GM18870 (cell line): Measurements from ENCODE around the gene FAM236C.
"Not testable (repeated sequence)": the region's sequence is repeated elsewhere in the genome, so short reads cannot be mapped to it uniquely, and the experiment has no call there.

Experiments used
- ATAC-seq: cut with Tn5 transposase; IDR thresholded peaks from one replicate; pipeline ENCODE4 v1.9.1; 2021; ENCODE audit warnings: moderate library complexity; ENCODE audit not compliant: unreplicated experiment

FAM236C gene

GRCh38 chrX:72912315-72912714, at the start of gene FAM236C:
TSS of gene FAM236C (plus strand) at chrX:72912615. CDS start at chrX:72912715, 100 bp downstream.
- ATAC-seq: not testable (repeated sequence)

- not testable (repeated sequence) for ATAC-seq
Measured at GRCh38 chrX:72882898-72883297, 29.5 kb upstream of the FAM236C start.

- not testable (repeated sequence) for ATAC-seq
Measured at GRCh38 chrX:72889740-72890139, 22.7 kb upstream of the FAM236C start.

GRCh38 chrX:72916096-72916495, 3.7 kb downstream of the FAM236C start:
- ATAC-seq: not testable (repeated sequence)

GRCh38 chrX:72932283-72932682, 19.9 kb downstream of the FAM236C start:
- not testable (repeated sequence) for ATAC-seq

GRCh38 chrX:72936455-72936854, 24.0 kb downstream of the FAM236C start:
- not testable (repeated sequence) for ATAC-seq

- ATAC-seq: not testable (repeated sequence)
Measured at GRCh38 chrX:72936882-72937455, 24.6 kb downstream of the FAM236C start.

- ATAC-seq: not testable (repeated sequence)
Measured at GRCh38 chrX:72937906-72938305, 25.5 kb downstream of the FAM236C start, which contains the start of gene FAM236A. TSS of gene FAM236A (plus strand) at chrX:72938206. CDS start at chrX:72938263, 57 bp downstream.

GRCh38 chrX:72942272-72942671, 29.9 kb downstream of the FAM236C start:
- ATAC-seq: not testable (repeated sequence)

GRCh38 chrX:72943035-72943818, 30.8 kb downstream of the FAM236C start:
- peak; percentile 63 for ATAC-seq

GRCh38 chrX:72943819-72944169, 31.4 kb downstream of the FAM236C start, which contains the start of gene DMRTC1:
TSS of gene DMRTC1 (minus strand) at chrX:72943837. CDS start at chrX:72875694, 68,143 bp downstream.
- peak; percentile 66 for ATAC-seq

GRCh38 chrX:72959971-72960370, 47.6 kb downstream of the FAM236C start:
- ATAC-seq: not testable (repeated sequence)
